Putamen (tissue), 1 donor: Measurements from ENCODE around the gene AS3MT.
A peak's percentile ranks its signal among the peaks of the same experiment; 100 is the strongest.
"Not testable (repeated sequence)": the region's sequence is repeated elsewhere in the genome, so short reads cannot be mapped to it uniquely, and the experiment has no call there.

Experiments used
- DNase-seq: peaks from one replicate; pipeline ENCODE4 v3.0.0-alpha.2; 2016; ENCODE audit warnings: low spot score

The AS3MT gene

DNA sequence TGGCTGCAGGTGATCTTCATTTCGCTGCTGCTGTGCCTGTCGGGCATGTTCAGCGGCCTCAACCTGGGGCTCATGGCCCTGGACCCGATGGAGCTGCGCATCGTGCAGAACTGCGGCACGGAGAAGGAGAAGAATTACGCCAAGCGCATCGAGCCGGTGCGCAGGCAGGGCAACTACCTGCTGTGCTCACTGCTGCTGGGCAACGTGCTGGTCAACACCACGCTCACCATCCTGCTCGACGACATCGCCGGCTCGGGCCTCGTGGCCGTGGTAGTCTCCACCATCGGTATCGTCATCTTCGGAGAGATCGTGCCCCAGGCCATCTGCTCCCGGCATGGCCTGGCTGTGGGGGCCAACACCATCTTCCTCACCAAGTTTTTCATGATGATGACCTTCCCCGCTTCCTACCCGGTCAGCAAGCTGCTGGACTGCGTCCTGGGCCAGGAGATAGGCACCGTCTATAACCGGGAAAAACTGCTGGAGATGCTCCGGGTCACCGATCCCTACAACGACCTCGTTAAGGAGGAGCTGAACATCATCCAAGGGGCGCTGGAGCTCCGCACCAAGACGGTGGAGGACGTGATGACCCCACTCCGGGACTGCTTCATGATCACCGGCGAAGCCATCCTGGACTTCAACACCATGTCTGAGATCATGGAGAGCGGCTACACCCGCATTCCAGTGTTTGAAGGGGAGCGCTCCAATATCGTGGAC, 50.1 kb downstream of the AS3MT start:
- no peak for DNase-seq

DNA sequence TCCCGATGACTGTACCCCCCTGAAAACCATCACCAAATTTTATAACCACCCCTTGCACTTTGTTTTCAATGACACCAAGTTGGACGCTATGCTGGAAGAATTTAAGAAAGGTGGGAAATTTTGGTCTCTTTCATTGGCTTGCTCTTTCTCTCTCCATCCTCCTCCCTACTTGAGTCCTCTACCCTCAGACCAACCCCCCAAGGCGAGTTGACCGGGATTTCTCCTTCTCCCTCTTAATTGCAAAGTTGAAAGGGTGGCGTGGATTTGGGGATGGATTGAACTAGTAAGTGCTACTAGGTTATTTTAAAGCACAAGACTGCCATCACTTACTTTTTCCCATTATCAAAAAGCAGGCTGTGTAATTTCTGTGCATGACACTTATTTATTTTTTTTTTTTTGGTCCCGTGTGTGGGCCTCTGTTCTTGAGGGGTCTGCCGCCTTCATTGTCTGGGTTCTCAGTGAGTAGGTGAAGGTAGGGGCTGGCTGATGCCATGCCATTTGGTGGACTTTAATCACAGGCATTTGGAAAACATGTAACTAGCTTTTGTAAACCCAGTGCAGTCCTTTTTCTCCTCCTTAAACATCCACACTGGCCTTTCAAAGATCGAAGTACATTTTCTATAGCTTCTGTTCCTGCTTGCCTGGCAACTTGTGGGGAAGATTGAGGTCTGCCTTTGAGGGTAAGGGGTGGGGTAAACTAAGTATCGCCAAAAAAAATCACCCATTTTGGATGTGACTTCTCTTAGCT, 50.9 kb downstream of the AS3MT start:
- DNase-seq: no peak

DNA sequence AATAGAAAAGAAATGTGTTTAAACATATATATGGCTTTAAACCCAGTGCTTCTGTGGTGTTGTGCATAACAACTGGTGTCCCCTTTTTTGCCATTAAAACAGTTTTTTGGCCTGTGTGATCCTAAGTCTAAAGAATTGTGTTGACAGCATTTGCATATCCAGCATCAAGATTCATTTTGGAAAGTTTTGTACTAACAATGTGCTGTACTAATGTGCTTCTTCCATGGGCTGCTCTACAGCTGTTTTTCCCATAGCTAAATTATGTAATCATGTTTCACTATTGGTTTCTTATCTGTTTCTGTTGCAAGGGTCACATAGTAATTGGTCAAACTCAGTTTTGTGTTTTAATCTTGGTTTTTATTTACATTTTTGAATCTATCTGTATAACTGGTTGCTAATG, 54.3 kb downstream of the AS3MT start:
- DNase-seq: no peak

DNA sequence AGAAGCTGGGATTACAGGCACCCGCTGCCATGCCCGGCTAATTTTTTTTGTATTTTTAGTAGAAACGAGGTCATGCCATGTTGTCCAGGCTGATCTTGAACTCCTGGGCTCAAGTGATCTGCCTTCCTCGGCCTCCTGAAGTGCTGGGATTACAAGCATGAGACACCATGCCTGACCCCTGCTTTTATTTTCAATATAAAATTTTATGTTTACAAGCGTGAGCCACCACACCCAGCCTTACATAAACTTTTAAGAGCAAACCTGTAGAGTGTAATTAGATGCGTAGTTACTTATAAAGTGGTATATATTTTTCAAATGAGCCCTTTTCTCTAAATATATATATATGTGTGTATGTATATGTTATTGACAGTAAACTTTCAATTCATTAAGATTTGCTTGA, 57.6 kb downstream of the AS3MT start:
- DNase-seq: no peak

DNA sequence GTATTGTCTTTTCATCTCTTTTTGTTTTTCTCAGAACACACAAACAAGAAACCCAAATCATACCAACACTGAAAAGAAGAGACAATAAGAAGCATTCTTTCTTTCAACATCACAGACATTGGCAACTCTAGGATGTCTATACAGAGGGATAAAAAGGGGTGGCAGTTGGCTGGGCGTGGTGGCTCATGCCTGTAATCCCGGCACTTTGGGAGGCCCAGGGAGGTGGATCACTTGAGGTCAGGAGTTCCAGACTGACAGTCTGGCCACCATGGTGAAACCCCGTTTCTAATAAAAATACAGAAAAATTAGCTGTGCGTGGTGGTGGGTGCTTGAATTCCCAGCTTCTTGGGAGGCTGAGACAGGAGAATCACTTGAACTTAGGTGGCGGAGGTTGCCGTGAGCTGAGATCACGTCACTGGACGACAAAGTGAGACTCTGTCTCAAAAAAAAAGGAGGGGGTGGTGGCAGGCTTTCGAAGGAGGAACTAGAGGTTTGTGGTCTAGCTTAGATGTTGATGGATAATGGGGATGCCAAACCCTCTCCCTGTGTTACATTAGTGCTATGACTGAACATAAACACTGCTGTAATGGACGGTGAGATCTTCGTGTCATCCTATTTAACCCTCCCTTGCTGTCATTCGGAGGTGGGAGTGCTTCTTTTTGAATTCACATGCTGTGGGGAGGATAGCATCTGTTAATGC, 58.2 kb downstream of the AS3MT start:
- DNase-seq: no peak

DNA sequence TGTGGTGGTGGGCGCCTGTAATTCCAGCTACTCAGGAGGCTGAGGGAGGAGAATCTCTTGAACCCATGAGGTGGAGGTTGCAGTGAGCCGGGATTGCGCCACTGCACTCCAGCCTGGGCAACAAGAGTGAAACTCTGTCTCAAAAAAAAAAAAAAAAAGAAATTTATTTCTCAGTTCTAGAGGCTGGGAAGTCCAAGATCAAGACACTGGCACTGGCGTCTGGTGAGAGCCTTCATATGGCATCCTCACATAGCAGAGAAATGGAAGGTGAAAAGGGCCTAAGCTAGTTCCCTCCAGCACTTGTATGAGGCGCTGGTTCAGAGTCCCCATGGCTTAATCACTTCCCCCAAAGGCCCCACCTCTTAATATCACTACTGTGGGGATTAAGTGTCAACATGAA, 59.2 kb downstream of the AS3MT start:
- not testable (repeated sequence) for DNase-seq

DNA sequence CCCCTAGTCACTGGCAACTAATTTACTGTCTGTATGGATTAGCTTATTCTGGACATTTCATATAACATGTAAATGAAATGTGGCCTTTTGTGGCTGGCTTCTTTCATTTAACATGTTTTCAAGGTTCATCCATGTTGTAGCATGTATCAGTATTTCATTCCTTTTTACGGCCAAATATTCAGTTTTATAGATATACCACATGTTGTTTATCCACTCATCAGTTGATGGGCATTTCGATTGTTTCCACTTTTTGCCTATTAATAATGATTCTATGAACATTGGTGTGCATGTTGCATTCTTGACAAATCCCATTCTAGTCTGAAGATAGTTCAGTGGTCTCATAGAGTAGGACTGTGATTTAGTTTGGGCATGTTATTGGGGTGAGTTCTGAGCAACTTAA, 61.5 kb downstream of the AS3MT start:
- no peak for DNase-seq

DNA sequence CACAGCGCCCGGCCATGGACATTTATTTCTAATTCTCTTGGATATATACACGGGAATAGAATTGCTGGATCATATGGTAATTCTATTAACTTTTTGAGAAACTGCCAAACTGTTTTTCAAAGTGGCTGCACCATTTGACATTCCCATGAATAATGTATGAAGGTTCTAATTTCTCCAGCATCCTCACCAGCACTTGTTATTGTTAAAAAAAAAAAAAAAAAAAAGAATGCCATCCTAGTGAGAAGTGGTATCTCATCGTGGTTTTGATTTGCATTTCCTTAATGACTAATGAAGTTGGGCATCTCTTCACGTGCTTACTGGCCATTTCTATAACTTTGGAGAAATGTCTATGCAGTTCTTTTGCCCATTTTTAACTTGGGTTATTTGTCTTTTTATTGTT, 62.4 kb downstream of the AS3MT start:
- DNase-seq: no peak

DNA sequence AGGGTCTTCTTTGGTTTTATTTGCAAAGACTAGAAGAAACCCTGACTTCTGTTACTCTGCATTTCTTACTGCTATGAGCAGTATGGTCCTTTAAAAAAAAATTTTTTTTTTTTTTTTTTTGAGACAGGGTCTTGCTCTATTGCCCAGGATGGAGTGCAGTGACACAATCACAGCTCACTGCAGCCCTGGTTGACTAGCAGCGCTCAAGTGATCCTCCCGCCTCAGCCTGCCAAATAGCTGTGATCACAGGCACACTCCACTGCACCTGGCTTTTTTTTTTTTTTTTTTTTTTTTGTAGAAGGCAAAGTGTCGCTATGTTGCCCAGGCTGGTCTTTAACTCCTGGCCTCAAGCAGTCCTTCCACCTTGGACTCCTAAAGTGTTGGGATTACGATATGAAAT, 66.2 kb downstream of the AS3MT start:
- DNase-seq: no peak

DNA sequence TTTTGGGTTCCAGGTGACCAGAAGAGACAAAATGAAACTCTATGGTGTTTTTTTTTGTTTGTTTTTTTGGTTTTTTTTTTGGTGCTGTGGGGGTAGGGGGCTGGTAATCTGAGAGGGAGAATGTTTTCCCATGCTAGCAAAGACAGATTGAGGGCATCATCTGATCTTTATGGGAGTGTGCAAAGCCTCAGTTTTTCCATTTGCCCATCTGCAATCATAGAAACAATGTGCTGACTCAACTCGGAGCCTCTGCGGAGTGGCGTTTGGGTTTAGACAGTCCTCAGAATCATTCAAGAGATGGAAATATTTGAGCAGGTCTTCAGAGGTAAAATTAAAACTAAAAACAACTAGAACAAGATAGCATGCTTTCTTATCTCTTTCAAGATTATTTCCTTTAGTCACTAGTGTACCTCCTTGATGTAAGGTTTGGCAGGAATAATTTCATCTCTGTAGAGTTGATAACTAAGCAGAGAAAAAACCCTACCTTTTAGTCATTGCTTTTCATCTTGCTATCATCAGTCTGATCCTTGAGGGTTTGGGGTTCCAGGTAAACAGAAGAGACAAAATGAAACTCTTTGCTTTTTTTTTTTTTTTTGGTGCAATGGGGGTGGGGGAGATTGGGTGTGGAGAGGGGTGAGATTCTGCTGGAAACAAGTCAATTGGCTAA, 66.8 kb downstream of the AS3MT start:
- DNase-seq: no peak

DNA sequence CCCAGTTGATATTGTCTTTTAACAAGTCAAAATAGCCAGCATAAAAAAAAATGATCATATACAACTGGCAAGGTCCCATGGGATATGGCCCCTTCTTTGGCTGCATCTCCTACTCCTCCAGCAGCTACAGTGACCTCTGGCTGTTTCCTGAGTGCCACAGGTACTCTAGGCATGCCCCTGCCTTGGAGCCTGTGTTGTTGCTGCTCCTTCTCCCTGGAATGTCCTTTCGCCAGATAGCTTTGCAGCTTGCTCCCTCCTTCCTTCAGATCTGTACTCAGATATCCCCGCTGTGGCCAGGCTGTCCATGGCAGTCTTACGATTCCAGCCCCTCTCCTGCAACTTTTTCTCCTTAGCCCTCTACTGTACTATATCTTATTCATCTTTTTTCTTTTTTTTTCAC, 72.1 kb downstream of the AS3MT start:
- DNase-seq: no peak

DNA sequence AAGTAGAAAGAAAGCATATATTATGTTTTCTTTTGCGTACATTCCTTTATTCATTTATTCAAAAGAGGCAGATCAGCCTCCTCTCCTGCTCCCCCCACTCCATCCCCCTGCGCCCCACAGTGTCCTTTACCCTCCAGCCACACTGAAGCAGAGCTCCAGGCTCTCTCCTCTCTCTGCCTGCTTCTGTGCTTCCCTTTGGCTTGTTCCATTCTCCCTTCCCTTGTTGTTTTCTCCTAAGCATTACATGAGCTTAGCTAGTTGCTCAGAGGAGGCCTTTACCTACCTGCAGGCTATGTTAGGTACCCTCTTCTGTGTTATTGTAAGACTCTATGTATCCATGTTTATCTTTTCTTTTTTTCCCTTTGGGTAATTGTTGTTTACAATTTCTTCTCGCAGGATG, 76.2 kb downstream of the AS3MT start:
- DNase-seq: no peak

DNA sequence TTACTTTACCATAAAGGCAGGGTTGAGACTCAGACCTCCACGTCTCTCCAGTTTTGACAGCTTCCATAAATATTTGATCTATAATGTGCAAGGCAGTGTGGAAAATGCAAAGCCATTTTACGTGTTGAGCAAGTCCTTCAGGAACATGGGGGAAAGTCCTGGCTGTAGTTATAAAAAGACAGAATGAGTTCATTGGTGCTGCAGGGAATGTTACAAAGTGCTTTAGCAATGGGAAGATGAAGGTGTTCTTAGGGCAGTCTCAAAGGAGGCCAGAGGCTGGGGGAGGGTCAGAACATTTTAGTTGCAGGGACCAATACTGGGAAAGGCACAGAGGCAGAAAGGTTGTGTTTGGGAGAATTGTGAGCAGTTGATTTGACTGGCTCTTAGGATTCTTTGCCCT, 76.7 kb downstream of the AS3MT start:
- DNase-seq: no peak

DNA sequence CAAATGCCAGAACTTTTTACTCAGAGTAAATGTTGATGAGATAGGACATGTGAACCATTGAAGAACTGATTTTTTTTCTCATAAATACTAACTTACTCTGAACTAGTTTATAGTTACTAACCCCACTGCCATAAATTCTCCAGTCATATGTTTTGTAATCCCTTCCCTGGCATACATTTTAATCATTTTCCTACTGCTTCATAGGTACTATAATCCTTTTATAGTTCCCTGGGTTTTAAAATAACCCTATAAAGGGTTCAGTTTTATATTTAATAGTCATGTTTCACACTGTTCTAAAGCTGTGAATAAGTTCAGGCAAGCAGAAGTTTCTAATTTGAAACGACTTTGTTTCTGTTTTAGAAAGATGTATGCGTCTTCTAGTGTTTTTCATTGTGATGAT, 77.7 kb downstream of the AS3MT start:
- no peak for DNase-seq

DNA sequence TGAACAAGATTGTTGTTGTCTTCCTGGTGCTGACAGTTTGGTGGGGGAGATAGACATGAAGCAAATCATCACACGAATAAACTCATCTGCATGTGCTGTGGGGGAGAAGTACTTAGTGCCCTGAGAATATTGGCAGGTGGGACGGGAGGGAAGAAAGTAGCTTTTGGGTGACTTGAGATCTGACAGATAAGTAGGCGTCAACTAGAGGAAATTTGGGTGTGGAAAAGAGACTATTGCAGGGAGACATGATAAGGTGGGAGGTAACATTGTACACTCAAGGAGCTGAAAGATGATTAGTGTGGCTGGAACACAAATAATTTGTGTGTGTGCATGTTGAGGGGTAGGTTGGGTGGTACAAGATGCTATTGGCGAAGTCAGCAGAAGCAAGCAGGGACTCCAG, 78.9 kb downstream of the AS3MT start:
- DNase-seq: peak; percentile 68

DNA sequence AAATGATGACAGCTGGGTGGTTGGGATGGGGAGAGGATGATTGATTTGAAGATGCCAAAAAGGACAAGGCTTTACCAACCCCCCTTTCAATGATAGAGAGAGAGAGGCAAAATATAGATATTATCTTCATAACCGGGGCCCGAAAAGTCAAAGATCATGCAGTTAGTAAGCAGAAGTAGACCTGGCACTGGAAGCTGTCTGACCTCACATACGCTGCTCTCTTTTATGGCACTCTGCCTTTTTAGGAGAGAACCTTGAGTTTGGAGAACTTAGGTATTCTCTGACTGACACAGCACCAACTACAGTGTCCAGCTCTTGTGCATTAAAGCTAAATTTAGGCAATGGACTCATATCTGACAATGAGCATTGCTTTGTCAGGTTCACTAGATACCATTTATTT, 79.5 kb downstream of the AS3MT start:
- no peak for DNase-seq

DNA sequence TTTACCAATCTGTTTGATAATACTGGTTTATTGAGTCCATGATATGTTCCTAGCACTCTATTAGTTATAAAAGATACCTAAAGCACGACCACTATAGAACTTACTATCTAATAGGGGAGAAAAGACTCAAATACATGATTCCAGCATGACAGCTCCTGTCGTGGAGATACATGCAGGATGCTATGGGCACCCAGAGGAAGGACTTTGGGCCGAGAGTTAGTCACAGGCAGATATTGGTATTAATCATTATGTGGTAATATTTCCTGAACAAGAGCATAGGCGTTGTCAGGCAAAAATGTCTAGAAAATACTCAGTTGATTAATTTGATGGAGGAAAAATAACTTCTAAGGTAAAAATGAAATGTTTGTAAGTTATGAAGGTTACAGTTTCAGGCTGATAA, 80.6 kb downstream of the AS3MT start:
- DNase-seq: no peak

DNA sequence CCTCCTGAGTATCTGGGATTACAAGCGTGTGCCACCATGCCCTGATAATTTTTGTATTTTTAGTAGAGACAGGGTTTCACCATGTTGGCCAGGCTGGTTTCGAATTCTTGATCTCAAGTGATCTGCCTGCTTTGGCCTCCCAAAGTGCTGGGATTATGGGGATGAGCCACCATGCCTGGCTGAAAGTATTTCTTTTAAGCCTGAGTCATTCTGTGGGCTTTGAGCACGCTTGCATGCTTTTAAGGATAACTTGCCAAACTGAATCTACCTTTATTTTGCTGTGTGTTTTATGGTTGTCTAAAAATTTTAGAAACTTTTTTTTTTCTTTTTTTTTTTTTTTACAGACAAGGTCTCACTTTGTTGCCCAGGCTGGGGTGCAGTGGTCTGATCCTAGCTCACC, 82.0 kb downstream of the AS3MT start:
- DNase-seq: no peak
